HG03575 (cell line): Measurements from ENCODE around the gene CSF3.

Experiments used
- ATAC-seq: cut with Tn5 transposase; IDR thresholded peaks from one replicate; pipeline ENCODE4 v1.9.1; 2021; ENCODE audit not compliant: unreplicated experiment, insufficient number of reproducible peaks, low FRiP score; ENCODE audit errors: extremely low read depth

Gene CSF3

GRCh38 chr17:40056379-40057015 is 41.3 kb downstream of the CSF3 start:
- ATAC-seq, result no peak

- no peak for ATAC-seq
These were observed 43.0 kb downstream of the CSF3 start for GRCh38 chr17:40058186-40058784.

GRCh38 chr17:40058865-40059264 is 43.6 kb downstream of the CSF3 start:
- ATAC-seq, result no peak

DNA sequence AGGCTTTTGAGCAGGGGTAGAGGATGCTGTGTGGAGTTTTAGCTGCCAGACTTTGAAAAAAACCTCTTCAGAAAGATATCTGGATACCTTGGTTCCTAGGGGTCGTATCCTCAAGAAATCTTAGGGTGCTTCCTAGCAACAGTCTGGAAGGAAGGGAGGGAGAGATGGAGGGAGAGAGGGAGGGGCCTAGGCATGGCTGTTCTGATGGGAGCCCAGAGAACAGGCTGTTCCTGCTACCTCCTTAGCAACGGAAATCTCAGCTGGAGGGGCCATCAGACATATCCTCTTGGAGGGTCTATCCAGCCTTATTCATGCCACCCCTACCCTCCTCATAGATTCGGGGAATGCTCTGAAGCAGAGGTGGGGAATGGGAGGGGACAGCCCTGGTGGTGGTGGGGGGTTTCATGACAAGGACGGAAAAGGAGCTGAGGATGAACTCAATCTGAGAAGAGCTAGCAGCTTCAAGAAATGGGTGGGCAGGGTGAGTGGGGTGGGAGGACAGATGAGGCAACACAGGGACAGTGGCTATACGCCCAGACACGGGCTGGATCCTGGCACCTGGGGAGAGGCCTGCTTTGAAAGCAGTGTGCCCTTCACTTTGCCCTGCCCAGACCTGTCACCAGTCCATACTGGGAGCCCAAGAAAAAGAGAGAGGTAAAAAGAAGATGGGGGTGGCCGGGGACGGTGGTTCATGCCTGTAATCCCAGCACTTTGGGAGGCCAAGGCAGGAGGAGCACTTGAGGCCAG is 44.7 kb downstream of the CSF3 start:
- no peak for ATAC-seq

DNA sequence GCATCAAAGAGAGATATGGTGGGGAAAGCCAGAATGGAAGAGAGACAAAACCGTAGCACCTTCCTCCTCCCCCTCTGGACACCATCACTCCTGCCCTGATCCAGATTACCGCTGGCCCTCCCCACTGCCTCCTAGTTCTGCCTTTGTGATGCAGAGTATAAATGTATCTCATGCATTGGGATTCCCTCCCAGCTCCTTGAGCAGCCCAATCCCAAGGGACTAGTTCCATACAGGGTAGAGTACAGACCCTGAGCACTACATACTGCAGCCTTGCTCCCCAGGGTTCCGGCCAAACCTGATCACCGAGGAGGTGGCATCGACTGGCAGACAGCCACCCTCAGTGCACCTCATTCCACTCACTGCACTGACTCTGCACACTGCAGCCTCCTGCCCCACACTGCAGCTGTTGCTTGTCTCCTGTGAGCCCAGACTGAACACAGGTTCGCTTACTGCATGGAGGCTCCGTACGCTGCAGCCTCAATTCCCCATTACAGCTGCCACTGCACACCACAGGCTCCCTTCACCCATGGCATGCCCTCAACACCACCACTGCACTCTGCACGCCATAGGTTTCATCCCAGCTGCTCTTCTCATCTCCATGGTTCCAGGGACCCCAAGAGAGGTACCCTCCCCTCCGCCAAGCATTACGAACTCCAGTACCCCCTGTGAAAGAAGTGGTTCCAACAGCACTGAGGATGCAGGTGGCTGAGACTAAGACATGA is 45.8 kb downstream of the CSF3 start:
- ATAC-seq, result no peak

DNA sequence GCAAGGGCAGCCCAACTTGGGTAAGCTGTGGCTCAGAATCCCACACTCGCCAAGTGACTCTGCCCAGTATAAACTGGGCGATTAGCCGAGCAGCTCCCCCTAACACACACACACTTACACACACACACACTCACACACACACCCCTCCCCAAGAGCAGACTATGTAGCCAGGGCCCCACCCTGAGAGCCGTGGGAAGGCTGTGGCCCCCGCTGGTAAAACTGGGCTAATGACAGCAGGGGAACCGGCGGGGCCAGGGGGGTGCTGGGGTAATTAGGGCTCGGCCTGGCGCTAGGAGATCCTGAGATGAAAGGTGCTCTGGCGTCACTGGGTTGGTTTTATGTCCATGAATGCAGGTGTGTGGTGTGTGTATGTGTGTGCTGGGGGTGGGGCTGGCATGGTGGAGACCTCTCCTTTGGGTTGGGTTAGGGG is 46.4 kb downstream of the CSF3 start:
- no peak for ATAC-seq

DNA sequence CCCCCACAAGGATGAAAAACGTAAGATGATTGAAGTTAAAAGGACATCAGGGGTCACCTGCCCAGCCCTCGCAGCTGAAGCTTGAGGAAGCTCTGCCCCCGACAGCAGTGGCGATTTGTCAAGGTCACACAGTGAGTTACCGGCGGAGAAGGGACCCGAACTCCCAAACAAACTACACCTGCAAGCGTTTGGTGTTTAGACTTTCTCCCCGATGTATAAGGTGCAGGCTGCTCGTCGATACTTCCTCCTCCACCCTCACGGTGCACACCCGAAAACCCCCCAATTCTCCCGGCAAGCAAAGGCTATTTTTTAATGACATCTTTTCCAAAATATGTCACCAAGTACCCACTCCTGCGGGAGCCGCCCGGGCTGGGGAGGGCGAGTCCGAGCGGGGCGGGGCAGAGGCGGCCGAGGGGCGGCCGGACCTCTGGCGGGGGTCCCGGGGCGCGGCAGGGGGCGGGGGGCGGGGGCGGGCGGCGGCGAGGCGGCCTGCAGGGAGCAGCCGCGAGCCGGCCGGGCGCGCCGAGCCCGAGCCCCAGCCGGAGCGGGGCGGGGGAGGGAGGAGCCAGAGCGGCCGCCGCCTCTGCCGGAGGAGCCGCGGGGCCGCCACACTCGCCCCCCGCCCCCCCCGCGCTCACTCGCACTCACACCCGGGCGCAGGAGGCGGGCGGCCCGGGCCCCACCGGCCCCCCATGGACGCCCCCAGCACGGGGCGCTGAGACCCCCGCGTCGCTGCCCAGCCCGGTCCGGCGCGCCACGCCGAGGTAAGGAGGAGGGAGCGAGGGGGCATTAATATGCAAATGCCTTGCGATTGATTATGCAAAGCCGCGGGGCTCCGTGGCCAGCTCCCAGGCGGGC is 47.3 kb downstream of the CSF3 start, which contains the start of gene THRA:
THRA (plus strand) TSS at position 637 of the 858 bp plus-strand sequence. CDS start 11,524 bp downstream, outside the sequence.
- ATAC-seq, result no peak

DNA sequence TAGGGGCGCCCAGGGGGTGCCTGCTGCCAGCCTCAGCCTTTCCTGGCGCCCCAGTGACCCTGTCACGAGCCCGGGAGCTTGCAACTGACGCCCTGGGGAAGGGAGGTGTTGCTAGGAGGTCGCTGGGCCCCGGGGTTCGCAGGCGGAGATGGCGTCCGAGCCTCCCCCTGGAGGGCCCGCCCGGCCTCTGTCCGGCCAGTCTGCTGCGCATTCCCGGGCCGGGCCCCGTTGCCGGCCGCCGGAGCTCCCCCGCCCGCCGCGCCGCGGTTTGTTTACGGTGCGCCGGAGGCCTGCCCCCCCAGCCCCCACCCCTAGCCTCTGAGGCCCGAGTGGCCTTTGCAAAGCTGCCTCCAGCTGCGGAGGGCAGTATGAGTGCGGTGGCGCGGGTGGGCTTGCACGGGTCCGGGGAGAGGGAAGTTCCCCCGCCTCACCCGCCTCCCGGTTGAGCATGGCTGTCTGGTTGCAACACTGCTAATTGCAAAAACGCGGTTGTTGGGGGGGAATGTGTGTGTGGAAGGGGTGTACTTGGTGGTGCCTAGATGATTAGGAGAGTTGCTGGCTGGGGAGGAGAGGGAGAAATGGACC is 48.0 kb downstream of the CSF3 start:
- ATAC-seq, result no peak

DNA sequence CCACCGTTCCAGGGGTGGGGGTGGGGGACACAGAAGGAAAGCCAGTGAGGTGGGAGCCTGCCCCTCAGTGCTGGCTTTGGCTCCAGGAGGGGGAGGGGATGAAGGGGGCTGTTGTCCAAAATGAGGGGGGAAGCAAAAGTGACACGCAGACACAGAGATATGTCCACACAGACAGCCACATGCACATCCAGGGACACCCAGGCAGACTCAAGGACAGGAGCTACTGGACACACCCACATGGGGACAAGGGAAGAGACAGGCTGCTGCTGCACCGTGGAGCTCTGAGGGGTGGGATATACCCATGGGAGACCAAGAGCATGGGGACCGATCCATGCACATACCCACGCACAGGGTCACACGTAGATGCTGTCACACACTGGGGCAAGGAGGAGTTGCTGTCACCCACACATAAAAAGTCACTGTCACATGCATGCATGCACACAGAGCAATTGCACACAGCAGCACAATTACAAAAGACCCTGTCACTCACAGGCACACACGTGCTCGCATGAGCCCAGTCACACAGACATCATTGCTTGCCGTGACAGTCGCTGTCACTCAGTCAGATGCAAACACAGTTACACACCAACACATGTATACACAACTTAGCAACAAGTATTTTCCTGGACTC is 48.8 kb downstream of the CSF3 start:
- ATAC-seq, result no peak

GRCh38 chr17:40064971-40065768 is 49.9 kb downstream of the CSF3 start:
- no peak for ATAC-seq

GRCh38 chr17:40065769-40066510 is 50.7 kb downstream of the CSF3 start:
- no peak for ATAC-seq
